ENCODE measurements around the gene GRID1.

The GRID1 gene

GRCh38 chr10:86312701-86313270 lies 53.8 kb downstream of the GRID1 start:
- no peak for DNase-seq

DNA sequence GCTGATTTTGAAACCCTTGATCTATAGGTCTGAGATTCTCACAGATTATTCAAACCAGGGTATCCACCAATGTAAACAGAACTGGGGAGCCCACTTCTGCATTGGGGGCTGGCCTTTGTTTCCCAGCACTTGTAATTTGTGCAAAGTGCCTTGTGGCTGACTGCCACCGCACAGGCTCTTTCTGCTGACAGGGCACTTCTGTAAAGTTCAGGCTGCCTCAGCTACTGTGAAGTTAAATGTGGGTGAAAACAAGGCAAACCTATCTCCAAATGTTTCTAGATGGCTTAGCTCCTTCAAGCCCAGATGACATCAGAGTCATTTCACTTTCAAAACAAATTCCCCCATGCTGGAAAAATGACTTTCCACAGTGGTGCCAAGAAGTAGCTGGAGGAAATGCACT lies 54.7 kb downstream of the GRID1 start:
- DNase-seq = no peak

GRCh38 chr10:86311190-86311589 lies 55.4 kb downstream of the GRID1 start:
- DNase-seq = no peak

- no peak for DNase-seq
Observed at GRCh38 chr10:86310702-86311101, 55.9 kb downstream of the GRID1 start.

DNA sequence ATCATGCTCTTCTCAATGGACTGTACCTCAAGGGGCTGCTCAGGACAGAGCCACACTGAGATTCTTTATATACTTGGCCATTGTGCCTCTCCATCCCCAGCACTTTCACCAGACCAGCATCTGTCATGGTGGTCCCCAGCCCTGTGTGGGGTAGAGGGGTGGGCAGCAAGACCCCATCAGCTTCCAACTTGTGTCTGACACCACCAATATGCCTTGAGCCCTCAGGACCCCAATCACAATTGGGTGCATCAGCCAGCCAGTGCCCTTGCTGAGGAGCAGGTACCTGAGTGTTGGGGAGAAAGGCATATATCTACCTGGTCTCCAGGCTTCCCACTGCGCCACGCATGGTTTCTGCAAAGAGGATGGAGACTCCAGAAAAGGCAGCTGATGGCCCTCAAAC lies 56.3 kb downstream of the GRID1 start:
- no peak for DNase-seq

DNA sequence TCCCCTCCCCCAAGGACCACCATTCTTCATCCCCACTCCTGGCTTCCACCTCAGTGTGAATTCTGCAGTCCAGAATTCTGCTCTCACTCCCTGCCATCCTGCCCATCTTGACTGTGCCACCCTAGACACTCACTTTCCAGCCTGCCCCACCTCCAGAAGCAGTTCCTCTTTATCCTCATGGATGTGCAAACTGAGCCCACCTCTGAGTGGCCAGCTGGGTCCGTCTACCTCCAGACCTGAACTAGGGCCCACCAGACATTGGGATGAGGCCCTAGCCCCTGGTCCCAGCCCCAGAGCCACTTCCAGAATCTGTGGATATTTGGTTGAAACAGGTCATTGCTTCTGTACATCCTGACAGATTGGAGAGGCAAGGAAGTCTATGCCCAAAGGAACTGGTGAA lies 58.5 kb downstream of the GRID1 start:
- DNase-seq = no peak

- DNase-seq = no peak
Observed at GRCh38 chr10:86306628-86307278, 59.8 kb downstream of the GRID1 start.

DNA sequence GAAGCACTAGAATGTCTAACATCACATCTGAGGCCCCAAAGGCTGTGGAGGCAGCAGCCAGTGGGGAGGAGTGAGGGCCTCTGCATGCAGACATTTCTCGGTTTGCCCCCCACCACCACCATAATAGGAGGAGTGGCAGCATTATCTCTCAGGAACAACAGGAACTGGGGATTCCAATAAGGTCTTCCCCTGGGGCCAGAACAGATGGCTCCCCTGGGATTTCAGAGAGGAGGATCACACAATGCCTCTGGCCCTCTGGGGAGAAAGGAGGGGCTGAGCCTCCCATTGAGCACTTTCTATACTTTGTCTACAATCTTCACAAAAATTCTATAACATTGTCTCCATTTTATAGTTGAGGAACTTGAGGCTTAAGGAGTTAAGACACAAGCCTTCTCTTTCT lies 61.1 kb downstream of the GRID1 start:
- no peak for DNase-seq

- DNase-seq = no peak
Observed at GRCh38 chr10:86304436-86304835, 62.2 kb downstream of the GRID1 start.

DNA sequence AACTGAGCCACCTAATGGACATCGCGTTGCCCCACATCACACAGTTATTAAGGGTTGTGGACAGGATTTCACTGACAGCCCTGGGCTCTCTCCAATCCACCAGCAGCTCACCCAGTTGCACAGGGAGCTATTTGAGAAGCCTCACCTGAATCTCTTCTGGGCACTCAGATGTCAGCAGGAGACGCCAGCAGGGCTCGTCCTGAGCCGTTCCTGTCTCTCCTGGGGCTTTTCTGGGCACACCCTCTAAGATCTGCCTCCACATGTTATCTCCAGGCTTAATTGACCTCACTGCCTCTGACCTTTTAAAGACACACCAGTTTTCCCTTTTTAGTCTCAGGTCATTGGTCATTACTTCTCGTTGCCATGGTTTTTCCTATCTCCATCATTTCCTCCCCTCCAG lies 63.0 kb downstream of the GRID1 start:
- DNase-seq = peak; percentile 3

DNA sequence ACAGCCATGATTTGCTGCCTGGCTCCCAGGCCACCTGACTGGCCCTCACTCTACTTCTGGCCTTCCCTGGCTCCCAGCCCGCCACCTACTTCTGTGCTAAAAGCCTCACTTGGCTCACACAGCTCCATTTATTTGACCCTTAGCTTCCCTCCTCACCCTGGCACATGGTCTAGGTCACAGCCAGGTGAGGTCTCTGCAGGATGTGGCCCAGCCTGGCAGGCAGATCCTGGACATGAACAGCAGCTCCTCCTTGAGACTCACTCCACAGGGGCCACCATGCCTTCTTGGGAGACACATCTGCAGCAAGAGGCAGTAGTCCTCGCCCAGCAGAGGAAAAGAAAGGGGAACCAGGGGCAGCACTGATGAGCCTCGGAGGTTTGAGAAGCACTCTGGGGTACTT lies 64.6 kb downstream of the GRID1 start:
- no peak for DNase-seq

DNA sequence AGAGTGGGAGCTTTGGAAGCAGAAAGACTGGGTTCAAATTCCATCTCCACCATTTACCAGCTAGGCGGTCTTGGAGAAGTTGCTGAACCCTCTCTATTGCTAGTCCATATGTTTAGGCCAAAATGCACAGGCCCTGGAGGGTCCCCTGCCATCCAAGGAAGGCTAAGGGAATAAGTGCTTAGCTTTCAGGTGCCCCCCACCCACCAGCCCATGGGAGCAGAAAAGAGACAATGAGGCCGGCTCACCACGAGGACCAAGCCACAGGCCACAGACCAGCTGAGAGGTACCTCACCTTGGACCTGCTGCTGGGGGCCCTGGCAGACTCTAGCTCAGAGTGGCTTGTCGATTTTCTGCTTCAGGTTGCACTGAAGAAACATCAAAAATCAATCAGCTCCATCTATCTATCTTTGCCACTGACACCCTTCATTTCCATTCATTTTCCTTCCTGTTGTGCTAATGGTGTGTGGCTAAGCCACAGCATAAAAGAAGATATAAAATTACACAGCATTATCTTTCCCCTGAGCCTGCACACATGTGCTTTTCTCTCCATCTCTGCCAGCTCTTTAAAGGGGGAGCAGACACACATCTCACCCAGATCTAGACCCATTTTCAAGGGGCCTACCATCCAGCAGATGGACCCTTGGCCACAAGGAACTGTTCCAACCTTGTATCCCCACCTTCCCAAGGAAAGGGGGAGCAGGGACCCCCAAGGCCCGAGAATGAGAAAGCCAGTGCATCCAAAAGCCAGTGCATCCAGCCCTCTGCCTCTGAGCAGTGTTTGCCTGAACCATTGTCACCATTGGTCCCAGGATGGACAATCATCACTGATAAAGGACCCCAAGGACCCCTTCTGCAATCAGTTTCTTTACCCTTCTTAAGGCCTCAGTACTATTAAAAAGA lies 65.4 kb downstream of the GRID1 start:
- peak; percentile 5 for DNase-seq

GRCh38 chr10:86300399-86300925 lies 66.1 kb downstream of the GRID1 start:
- DNase-seq = peak; percentile 3

- peak; percentile 5 for DNase-seq
Observed at GRCh38 chr10:86299562-86299961, 67.0 kb downstream of the GRID1 start.

- DNase-seq = peak; percentile 9
Observed at GRCh38 chr10:86298501-86299001, 68.0 kb downstream of the GRID1 start.

GRCh38 chr10:86295791-86296190 lies 70.8 kb downstream of the GRID1 start:
- peak; percentile 5 for DNase-seq

DNA sequence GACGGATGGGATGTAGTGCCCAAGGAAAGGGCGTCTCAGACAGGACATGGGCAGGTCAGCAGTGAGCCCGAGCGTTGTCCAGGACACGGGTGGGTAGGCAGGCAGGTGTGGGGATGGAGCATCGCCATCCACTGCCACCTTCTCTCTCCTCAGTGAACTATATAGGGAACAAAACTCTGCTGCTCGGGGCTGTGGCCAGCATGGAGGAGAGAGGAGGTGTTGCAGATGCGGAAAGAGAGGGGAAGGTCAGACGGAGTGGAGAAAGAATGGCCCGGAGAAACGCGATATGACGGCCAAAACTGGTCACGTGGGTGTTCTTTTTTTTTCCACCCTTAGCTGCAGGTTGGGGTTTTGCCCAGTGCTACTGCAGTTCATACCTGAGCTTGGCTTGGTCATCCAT lies 71.2 kb downstream of the GRID1 start:
- DNase-seq = no peak

- peak; percentile 3 for DNase-seq
Observed at GRCh38 chr10:86294346-86295265, 72.0 kb downstream of the GRID1 start.

GRCh38 chr10:86293396-86293791 lies 73.2 kb downstream of the GRID1 start:
- DNase-seq = no peak

GRCh38 chr10:86292462-86293395 lies 73.9 kb downstream of the GRID1 start:
- DNase-seq = no peak
